ENCODE data around the gene KCNAB1.

DNA sequence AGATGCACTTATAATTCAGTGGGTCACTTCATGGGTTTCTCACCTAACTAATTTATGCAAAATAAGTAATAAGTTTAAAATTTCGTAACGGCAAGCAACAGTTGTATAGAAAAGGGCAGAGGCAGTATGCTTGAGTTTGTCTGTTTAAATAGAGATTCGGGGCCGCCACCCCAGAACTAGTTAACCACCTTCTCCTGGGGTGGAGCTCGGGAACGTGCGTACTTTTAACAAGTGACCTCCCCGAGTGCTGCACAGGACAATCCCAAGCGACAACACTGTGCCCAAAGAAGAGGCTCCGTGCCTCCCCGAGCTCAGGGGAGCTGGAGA lies 434.1 kb downstream of the KCNAB1 start:
- TF ChIP-seq, protein P1, sequence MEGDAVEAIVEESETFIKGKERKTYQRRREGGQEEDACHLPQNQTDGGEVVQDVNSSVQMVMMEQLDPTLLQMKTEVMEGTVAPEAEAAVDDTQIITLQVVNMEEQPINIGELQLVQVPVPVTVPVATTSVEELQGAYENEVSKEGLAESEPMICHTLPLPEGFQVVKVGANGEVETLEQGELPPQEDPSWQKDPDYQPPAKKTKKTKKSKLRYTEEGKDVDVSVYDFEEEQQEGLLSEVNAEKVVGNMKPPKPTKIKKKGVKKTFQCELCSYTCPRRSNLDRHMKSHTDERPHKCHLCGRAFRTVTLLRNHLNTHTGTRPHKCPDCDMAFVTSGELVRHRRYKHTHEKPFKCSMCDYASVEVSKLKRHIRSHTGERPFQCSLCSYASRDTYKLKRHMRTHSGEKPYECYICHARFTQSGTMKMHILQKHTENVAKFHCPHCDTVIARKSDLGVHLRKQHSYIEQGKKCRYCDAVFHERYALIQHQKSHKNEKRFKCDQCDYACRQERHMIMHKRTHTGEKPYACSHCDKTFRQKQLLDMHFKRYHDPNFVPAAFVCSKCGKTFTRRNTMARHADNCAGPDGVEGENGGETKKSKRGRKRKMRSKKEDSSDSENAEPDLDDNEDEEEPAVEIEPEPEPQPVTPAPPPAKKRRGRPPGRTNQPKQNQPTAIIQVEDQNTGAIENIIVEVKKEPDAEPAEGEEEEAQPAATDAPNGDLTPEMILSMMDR (IDR thresholded peaks at IDR 0.05), result no peak
- TF ChIP-seq POLR2AphosphoS5 (IDR thresholded peaks at IDR 0.05), result no peak
- no peak for TF ChIP-seq POLR2A (IDR thresholded peaks at IDR 0.05)
- TF ChIP-seq EP300 (IDR thresholded peaks at IDR 0.05), result no peak

Data from suprapubic skin (tissue), 4 donors.